ENCODE data around the gene MTERF4.

MTERF4 gene

DNA sequence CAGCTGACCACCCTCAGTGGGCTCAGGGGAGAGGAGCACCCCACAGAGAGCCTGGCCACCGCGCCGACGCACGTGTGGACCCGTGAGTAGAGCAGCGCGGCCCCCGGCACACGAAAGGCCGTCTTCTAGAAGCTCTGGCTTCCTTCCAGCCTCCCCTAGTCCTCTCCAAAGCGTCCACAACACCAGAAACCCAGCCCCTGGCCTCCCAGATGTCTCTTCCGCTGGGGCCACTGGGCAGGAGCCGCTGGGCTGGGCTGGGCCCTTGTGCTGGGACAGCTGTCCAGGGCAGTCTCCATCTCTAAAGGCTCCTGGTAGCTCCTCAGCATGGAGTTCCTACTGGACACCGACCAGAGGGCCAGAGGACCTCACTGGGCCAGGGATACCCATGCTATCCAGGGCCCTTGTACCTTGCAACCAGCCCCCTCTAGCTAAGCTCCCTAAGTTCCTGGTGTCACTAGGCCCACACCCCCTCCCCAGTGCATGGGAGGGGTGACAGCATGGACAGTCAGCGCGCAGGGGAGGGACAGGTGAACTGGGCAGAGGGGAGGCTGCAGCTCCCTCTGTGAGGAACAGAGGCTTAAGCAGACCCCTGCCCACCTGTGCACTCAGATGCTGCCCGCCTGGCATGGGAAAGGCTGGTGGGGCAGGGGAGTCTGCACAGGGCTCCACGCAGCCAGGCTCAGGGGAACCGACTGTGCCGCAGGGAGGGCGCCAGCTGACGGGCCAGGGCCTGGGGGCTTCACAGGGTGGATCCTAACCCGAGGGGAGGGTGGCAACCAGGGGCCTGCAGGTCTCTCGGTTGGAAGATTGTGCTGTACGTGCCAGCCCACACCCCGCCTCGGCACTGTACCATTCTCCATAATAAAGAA lies 32.9 kb downstream of the MTERF4 start:
- DNase-seq = no peak

DNA sequence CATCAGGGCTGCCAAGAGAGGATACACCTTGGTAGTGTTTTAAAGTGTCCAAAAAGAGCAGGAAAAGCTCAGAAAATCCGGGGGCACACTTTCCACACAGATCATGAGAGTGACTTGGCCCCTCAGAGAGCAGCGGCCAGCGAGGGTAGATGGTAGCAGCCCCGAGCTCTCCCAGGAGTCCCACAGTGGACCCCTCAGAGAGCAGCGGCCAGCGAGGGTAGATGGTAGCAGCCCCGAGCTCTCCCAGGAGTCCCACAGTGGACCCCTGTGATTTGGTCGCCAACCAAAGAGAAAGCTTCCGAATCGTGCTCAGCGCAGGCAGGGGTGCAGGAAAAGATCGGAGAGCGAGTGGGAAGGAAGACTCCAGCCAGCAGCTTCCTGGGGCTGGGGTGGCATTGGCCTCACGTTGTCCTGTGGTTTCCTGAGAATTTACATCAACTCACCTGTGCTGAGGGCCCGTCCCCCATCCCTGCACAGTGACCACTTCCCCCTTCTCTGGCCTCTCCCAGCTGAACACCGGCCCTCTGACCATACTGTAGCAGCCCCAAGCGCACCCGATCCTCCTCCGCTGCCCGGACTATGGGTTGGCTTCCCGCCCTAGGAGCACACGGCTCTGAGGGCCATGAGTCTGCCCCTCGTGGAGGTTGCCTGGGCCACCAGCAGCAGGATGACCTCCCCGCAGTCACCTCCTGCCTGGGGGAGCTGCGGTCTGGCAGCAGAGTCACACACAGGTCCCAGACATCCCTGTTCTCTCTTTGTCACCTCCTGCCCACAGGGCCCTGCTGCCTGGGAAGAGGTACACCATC lies 33.7 kb downstream of the MTERF4 start:
- DNase-seq = no peak

DNA sequence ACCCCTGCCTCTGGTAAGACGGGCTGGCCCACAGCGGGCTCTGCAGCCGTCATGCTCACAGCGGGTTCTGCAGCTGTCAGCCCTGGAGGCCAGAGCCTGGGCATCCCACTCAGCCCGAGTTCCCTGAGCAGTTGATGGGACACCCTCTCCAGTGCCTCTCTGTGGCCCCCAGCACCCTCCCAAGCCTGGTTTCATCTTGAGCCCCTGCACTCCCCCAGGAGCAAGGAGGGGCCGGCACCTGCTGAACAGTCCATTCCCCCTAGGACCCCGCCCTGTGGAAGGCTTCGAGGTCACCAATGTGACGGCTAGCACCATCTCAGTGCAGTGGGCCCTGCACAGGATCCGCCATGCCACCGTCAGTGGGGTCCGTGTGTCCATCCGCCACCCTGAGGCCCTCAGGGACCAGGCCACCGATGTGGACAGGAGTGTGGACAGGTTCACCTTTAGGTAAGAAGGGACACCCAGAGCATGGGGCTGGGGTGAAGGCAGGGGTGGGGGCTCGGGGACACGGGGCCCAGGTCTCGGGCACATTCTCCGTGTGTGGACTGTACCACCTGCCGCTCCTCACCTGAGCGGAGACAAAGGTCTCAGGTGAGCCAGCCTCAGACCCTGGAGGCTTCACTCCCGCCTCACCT lies 34.5 kb downstream of the MTERF4 start:
- DNase-seq = no peak

DNA sequence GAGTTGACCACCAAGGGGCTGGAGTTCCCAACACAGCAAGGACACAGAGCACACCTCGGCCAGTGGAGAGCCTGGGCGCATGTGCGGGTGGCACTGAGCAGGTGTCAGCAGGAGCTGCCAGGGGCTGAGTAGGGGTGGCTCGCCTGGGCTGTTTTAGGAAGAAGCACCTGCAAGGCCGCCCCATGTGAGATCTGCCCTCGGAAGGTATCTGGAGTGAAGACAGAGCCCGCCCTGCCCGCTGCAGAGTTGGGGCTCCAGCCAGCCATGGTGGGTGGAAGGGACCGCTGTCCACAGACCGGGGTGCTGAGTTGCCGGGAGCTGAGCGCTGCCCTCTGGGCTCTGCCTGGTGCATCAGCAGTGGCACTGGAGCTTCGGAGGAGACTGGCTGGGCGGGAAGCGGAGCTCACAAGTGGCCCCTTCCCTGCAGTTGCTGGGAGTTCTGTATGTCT lies 35.2 kb downstream of the MTERF4 start:
- DNase-seq = no peak

DNA sequence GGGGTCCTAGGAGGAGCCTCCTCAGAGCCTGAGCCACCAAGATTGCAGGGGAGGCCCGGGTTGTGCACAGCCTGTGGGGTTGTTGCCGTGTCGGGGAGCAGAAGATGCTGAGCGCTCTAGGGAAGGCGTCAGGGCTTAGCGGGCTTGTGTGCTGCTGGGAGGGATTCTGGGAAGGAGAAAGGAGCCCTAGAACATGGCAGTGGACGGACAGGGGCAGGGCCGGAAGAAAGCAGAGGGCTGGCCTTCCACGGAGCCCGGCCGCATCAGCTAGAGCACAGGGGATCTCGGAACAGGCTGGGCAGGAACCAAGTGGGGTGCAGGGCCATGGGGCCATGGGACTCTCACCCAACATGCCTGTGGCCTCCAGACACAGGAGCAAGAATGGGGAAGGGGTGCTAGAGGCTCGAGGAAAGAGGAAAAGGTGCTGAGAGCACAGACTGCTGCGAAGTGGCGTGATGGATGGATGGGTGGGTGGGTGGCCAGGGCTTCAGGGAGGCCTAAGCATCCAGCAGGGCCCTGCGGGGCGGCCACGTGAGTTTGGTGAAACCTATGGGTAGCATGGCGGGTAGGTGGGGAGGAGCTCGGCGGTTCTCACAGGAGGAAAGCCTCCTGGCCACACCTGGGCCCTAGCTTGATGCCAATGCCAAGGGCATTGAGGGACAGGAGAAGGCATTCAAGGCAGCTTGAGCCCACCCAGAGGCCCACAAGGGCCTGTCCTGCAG lies 35.8 kb downstream of the MTERF4 start:
- no peak for DNase-seq

DNA sequence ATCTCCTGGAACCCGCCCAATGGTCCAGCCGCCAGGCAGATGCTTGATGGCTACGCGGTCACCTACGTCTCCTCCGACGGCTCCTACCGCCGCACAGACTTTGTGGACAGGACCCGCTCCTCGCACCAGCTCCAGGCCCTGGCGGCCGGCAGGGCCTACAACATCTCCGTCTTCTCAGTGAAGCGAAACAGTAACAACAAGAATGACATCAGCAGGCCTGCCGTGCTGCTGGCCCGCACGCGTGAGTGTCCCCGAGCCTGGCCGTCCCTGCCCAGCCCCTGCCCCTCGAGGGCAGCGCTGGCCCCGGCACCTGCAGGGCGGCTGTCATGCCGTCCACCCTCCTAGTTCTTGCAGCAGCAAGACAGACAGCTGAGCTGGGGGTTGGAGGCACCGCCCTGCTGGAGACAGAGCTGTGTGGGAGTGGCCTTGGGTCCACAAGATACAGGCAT lies 36.7 kb downstream of the MTERF4 start:
- no peak for DNase-seq

DNA sequence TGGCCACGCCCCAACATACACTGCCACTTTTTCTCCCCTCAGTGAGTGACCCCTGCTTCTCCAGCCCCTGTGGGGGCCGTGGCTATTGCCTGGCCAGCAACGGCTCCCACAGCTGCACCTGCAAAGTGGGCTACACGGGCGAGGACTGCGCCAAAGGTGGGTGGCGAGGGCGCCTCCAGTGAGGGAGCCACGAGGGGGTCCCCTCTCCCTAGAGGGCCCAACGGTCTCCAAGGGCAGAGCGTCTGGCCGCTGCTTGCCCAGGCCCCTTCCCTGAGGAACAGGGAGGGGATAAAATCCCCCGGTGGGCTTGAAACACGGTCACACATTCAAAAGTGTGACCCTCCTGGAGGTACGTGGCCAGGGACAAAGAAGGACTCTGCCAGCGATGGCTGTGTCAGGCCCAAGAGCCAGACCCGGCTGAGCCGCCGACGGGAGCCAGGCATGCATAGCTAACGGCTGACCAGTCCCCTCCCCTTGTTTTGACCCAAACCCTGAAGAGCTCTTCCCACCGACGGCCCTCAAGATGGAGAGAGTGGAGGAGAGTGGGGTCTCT lies 37.2 kb downstream of the MTERF4 start:
- no peak for DNase-seq

DNA sequence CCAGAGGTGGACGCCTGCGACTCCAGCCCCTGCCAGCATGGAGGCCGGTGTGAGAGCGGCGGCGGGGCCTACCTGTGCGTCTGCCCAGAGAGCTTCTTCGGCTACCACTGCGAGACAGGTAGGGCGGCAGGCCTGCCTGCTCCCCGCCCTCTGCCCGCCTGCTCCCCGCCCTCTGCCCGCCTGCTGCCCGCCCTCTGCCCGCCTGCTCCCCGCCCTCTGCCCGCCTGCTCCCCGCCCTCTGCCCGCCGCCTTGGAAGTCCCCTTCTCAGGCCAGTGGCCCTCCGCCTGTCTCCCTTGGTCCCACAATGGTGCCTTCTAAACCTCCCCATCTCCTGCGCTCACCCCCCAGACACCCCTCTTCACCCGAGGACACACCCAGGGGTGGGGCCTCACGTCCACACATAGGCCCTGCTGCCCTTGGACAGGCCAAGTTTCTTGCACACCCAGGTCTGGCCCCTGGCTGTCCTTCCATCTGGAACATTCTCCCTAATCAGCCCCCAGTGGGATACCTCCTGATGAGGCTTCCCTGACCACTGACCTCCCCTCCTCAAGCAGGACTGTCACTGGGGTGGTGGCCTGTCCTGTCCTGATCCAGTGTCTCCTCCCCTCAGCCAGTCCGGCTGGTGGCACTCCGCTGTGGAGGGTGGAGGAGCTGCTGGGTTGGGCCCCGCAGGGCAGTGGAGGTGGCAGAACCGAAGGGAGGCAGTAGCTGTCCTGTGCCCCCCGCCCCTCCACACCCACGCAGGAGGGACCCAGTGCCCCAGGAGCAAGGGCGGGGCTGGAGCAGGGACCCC lies 37.9 kb downstream of the MTERF4 start:
- DNase-seq = no peak

DNA sequence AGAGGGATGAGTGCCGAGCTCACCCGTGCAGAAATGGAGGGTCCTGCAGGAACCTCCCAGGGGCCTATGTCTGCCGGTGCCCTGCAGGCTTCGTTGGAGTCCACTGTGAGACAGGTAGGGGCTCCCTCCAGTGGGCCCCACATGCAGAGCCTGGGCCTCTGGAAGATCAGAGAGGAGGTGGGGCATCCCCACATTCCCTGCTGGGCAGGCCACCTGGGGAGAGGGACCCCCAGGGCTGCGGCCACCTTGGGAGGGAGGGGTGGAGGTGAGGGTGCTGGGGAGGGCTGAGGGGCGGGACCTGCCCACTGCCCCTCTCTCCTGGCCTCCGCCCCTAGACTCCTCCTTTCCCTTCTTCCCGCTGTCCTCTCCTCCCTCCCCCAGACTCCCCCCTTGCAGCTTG lies 38.5 kb downstream of the MTERF4 start:
- no peak for DNase-seq

DNA sequence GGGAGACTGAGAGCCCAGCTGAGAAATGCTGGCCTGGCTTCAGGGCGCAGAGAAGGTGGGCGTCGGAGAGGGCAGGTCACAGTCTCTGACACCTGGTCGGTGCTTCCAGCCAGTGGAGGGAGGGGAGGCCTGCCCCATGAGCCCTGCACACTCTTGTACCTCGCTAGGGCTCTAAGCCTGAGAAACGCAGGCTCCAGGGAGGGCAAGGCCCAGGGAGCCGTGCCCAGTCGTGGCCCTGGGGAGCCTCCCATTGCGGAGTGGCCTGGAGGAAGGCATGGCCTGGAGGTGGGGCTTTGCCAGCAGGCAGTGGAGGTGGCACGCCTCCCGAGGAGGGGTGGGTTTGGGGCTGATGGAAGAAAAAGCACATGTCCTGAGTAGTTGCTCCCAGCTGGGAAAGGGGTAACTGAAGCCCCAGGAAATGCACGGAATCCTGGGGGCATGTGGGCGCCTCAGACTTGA lies 39.0 kb downstream of the MTERF4 start:
- no peak for DNase-seq

DNA sequence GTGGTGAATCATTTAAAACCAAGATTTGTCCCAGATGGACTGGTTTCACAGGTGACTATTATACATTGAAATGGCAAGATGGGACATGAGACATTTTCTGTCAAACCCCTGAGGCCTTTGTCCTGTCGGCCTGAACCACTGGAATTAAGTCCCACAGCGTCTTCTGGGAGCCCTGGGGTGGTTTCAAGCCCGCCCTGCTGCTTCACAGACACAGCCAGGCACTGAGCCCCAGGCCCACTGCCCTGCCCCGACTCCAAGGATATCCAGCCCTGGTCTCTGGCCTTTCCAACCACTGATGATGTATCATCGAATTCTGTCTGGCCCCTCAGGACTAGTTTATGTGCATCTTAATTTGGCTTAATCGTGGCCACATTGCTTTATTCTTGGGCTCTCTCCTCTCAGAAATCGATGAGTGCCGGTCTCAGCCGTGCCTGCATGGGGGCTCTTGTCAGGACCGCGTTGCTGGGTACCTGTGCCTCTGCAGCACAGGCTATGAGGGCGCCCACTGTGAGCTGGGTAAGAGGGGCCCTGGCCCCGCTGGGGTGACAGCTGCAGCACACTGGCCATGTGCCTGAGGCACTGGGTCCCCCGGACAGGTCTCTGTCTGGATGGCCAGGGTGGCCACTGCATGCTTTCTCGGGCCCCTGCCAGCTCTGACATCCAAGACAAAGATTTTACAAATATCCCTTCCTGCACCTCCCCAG lies 39.5 kb downstream of the MTERF4 start:
- DNase-seq = no peak

DNA sequence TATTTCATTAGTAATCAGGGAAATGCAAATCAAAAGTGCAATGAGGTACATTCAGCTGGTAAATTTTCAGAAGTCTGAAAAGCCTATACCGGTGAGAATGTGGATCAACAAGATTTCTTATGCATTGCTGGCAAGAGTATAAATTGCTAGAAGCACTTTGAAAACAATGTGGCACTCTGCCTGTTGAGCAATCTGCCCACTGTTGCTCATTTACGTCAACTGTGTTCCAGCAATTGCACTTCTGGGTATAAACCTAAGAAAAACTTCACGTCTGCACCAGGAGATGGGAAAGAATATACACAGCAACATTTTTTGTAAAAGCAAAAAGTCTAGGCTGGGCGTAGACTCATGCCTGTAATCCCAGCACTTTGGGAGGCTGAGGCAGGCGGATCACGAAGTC lies 40.8 kb downstream of the MTERF4 start:
- DNase-seq = no peak

DNA sequence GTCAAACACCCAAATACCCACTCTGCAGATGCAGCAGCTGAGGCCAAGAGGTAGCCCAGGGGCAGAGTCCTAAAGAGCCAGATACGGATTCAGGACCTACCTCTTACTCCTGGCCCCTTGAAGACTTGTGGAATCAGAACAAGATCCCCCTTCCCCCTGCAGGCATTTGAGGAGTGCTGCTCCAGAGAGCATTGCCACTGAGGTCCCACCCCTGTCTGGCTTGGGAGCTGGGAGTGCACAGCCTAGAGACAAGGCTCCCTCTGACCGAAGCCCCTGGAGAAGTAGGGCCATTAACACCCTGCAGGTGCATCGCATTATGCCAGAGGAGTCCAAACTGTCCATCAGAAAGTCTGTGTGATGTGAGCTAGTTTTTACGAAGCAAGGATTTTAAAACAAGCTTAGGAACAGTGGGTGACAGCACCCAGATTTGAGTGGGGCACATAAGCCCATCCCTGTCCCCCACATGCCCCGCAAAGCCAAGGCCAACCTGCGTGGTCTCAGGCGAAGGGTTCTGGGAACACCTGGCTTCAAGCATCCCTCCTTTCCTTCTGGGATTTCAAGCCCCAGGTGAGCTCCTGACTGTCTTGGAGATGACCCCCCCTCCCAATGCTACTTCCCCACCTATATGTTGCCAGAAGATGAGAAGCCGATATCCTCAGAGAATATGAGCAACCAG lies 48.4 kb downstream of the MTERF4 start:
- DNase-seq = no peak

DNA sequence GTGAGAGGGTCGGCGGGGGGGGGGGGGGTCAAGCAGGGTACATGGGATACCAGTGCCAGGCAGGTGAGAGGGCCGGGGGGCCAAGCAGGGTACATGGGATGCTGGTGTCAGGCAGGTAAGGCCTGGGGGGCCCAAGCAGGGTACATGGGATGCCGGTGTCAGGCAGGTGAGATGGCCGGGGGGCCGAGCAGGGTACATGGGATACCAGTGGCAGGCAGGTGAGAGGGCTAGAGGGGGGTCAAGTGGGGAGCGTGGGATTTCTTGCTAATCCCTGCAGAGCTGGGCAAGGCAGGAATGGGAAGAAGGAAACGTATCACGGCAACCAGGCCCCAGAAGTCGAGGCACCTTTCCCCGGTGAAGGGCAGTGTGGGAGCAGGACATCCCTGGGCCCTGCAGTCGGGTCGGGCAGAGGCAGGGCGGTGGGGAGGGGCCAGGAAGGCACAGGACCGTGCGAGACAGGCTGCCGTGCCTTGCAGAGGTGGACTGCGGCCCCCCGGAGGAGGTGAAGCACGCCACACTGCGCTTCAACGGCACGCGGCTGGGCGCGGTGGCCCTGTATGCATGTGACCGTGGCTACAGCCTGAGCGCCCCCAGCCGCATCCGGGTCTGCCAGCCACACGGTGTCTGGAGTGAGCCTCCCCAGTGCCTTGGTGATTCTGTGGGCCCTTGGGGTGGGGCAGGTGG lies 49.3 kb downstream of the MTERF4 start:
- DNase-seq = no peak

DNA sequence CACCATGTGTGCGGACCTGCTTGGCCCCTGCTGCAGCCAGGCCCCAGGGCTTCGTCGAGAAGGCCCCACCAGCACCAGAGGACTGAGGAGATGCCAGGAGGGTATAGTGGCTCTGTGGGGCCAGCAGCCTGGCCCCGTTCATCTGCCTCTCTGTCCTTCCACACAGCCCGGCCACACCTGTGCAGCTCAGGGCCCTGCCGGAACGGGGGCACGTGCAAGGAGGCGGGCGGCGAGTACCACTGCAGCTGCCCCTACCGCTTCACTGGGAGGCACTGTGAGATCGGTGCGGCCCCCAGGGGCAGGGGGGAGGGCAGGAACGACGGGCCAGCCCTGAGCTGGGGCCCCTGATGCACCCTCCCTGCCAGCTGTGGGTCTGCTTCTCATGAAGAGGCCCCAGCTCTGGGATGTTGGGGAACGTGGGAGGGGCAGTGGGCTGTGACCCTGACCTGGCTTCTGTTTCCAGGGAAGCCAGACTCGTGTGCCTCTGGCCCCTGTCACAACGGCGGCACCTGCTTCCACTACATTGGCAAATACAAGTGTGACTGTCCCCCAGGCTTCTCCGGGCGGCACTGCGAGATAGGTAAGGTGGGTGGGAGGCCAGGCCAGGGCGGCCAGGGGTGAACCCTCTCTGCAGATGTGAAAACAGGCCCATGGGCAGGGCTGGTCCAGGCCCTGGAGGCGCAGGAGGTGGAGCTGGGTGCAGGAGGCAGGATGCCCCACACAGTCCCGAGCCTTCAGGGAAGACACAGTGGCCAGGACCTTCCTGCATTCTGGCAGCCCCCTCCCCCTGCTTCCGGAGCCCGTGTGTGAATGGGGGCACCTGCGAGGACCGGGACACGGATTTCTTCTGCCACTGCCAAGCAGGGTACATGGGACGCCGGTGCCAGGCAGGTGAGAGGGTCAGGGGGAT lies 50.3 kb downstream of the MTERF4 start:
- no peak for DNase-seq

DNA sequence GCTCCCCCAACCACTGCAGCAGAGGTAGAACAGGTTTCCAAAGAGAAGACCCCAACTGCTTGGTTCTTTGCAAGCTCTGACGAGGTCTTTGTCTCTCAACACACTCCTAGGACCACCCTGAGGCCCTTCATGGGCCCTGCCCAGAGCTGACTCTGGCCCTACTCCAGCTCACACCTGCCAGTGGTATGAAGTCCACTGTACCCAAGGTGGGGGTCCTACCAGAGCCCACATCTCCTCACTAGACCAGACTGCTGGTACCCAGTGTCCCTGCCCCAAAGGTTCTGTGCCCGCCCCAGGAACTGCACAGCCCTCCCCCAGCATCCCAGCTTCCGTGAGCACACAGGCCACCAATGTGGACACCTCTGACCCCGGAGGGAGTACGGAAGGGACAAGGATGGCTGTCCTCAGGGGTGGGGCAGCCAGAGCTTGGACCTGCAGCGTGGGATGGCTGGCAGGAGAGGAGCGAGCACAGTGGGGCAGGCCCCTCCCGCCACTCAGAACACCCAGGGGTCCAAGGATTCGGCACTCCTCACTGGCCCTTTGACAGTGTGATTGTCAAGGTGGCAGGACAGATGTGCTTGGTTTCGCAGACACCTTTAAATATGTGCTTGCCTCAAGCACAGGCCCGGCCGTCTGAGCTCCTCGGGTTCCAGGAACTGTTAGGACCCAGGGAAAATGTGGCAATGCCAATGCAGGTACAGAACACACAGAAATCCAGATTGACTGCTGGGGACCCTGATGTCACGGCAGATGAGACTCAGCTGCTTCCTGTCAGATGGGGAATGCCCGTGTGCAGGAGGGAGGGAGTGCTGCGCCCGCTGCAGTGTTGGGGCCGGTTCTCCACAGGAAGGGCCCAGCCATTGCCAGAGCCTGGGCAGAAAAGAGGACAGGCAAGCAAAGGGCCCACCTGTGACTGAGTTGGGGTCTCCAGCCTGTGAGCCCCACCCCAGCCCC lies 51.2 kb downstream of the MTERF4 start:
- DNase-seq = no peak
